ENCODE results near the gene RALBP1.
A peak's percentile ranks its signal among the peaks of the same experiment; 100 is the strongest.
"Not testable (repeated sequence)": the region's sequence is repeated elsewhere in the genome, so short reads cannot be mapped to it uniquely, and the experiment has no call there.

Gene RALBP1

GRCh38 chr18:9447334-9447733 is 28.0 kb upstream of the RALBP1 start:
- no peaks in the 10 kb centered on the region for H3K27me3 Mint-ChIP-seq (ENCODE audit: low read depth)
- TF ChIP-seq CTCF (IDR thresholded peaks at IDR 0.05; ENCODE audit: unreplicated experiment in 3 of 3): no peak
- H3K9me3 Mint-ChIP-seq: peaks cover 8% of the 10 kb centered on the region
- H3K4me1 Mint-ChIP-seq: no peaks in the 10 kb centered on the region
- no peak overlapping the region for H3K4me3 Mint-ChIP-seq
- H3K27ac Mint-ChIP-seq: no peak overlapping the region
- no peaks in the 10 kb centered on the region for H3K36me3 Mint-ChIP-seq (ENCODE audit: low read depth)

DNA sequence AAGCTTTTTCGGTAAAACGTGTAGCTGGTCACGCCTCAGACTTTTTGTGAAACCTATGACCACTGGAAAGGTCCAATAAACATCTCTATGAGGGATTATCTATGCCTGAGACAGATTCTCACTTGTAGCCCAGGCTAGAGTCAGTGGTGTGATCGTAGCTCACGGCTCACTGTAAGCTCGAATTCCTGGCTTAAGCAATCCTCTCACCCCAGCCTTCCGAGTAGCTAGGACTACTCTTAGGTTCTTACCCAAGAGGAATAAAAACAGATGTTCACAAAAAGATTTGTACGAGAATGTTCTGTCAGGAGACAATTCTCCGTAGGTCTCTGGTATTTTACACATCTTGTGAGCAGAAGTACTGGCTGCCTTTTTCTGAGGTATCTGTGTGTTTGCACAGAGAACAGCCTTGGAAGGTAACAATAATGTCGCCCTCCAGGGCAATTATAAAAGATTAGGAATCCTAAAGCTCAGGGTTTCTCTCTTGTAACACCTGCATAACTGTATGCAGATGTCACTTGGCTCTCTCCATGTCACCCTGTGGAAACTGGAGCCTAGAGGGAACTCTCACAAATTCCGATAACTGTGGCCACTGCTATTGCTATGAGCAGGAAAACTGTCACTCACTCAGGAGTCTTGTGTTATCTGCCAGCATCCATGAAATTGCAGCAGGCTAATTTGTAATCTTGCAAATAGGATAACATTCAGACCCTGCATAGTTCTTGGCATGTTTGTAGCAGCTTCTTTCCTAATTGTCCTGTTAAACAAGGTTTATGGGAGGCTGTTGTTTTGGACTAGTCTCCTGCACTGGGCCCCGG is 25.5 kb upstream of the RALBP1 start:
- Mint-ChIP-seq H3K4me3 (no peak overlapping the region), H3K27me3 (ENCODE audit: low read depth) (no peaks in the 10 kb centered on the region), H3K4me1 (no peaks in the 10 kb centered on the region), H3K27ac (no peak overlapping the region), H3K9me3 (peaks cover 10% of the 10 kb centered on the region), H3K36me3 (ENCODE audit: low read depth) (no peaks in the 10 kb centered on the region)
- no peak for TF ChIP-seq CTCF (IDR thresholded peaks at IDR 0.05; ENCODE audit: unreplicated experiment in 3 of 3)

- not testable (repeated sequence) for H3K27me3 Mint-ChIP-seq (ENCODE audit: low read depth); H3K4me3 Mint-ChIP-seq; H3K27ac Mint-ChIP-seq; H3K36me3 Mint-ChIP-seq (ENCODE audit: low read depth); H3K4me1 Mint-ChIP-seq
- H3K9me3 Mint-ChIP-seq: peaks cover 15% of the 10 kb centered on the region
Observed at GRCh38 chr18:9450920-9451319, 24.4 kb upstream of the RALBP1 start.

- H3K27me3 Mint-ChIP-seq (ENCODE audit: low read depth): no peaks in the 10 kb centered on the region
- H3K27ac Mint-ChIP-seq: no peak overlapping the region
- peaks cover 12% of the 10 kb centered on the region for H3K9me3 Mint-ChIP-seq
- H3K4me1 Mint-ChIP-seq: no peaks in the 10 kb centered on the region
- H3K36me3 Mint-ChIP-seq (ENCODE audit: low read depth): peaks cover 5% of the 10 kb centered on the region
- H3K4me3 Mint-ChIP-seq: no peak overlapping the region
- no peak for TF ChIP-seq CTCF (IDR thresholded peaks at IDR 0.05; ENCODE audit: unreplicated experiment in 3 of 3)
Observed at GRCh38 chr18:9453283-9453682, 22.0 kb upstream of the RALBP1 start.

DNA sequence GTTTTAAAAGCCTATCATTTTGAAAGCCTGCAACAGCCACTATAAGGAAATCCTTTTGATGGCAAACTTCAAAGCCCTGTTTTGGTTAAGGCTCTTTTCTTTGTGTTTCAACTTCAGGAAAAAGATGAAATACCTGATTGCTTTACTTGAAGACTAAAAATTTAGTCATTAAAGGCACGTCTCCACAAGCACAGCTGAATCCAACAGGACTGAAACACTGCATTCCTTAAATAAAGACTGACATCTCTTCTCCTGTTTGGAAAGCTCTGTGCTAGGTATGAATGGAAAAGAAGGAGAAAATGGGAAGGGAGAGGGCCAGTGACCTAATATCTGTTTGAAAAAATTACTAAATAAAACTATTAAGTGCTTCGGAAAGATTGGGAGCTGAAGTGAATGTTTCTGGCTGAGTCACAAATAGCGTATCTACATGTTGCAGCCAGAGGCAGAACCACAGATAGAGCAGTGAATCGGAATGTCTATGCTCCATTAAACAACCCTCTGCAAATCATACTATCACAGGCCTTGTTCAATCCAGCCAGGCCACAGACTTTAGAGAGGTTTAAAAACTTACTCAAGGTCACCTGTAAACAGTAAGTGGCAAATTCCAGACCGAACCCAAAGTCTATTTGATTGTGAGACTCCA is 21.1 kb upstream of the RALBP1 start:
- no peak for TF ChIP-seq CTCF (IDR thresholded peaks at IDR 0.05; ENCODE audit: unreplicated experiment in 3 of 3)
- H3K27me3 Mint-ChIP-seq (ENCODE audit: low read depth): no peaks in the 10 kb centered on the region
- H3K9me3 Mint-ChIP-seq: peaks cover 12% of the 10 kb centered on the region
- no peaks in the 10 kb centered on the region for H3K4me1 Mint-ChIP-seq
- peak overlapping the region in 1 of 3 experiments; percentile 22 for H3K27ac Mint-ChIP-seq
- H3K4me3 Mint-ChIP-seq: no peak overlapping the region
- H3K36me3 Mint-ChIP-seq (ENCODE audit: low read depth): peaks cover 5% of the 10 kb centered on the region

GRCh38 chr18:9455718-9456511 is 19.4 kb upstream of the RALBP1 start:
- Mint-ChIP-seq H3K27ac (no peak overlapping the region), H3K4me1 (no peaks in the 10 kb centered on the region), H3K27me3 (ENCODE audit: low read depth) (no peaks in the 10 kb centered on the region), H3K36me3 (ENCODE audit: low read depth) (peaks cover 5% of the 10 kb centered on the region), H3K4me3 (no peak overlapping the region), H3K9me3 (peaks cover 12% of the 10 kb centered on the region)
- no peak for TF ChIP-seq CTCF (IDR thresholded peaks at IDR 0.05; ENCODE audit: unreplicated experiment in 3 of 3)

All from nephron (organoid).